Measurements from ENCODE around the gene MATCAP1.
A peak's percentile ranks its signal among the peaks of the same experiment; 100 is the strongest.

Gene MATCAP1

DNA sequence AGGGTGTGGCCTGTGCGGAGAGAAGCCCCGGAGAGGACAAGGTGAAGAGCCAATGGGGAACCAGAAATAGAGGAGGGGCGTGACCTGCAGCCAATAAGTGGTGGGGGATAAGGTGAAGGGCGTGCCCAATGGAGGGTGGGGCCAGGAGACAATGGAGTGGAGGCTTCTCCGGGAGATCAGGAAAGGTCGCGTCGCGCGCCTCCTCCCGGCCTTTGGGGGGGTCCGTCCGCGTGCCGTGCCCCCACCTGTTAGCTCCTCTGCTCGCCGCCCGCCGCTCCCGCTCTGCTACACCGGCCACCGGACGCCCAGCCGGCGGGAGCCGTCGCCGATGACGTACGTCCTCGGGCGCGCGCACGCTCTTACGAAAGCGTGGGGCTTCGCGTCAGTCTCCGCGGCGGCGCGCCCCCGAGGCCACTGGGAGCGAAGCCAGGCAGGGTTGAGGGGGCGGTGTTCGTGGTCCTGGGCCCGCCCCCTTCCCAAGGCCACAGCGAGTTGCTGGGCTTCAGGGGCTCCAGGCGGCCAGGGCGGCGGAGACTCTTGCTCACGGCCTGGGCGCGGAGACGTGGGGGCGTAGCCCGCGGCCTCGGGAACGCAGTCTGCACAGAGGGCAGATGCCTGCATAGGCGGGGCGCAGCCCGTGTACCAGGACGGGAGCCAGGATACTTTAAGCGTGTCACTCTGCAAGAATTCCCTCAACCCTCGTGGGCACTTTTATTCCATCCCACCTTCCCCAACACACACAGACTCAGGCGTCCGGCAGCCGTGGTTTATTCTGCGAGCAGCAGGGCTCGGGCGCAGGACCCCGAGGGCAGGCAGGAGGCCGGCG lies at the start of gene MATCAP1:
Gene MATCAP1, minus strand, starts transcription at position 337 of the 826 bp plus-strand sequence. CDS start 3,353 bp downstream, outside the sequence.
- H3K4me3 ChIP-seq (replicated peaks; ENCODE audit: low read depth, low read length) = peak within 1 kb of the TSS; percentile 77
- no peaks in the 10 kb centered on the region; the same call in 1 of the 2 replicates for H3K36me3 ChIP-seq (ENCODE audit: control insufficient read depth, insufficient read depth, low read length)
- no peaks in the 10 kb centered on the region; the same call in 1 of the 2 replicates for H3K27me3 ChIP-seq (replicated peaks; ENCODE audit: control insufficient read depth, insufficient read depth, low read length)
- DNase-seq (ENCODE audit: extremely low read depth, insufficient read length) = peak; percentile 94
- TF ChIP-seq, protein P1, sequence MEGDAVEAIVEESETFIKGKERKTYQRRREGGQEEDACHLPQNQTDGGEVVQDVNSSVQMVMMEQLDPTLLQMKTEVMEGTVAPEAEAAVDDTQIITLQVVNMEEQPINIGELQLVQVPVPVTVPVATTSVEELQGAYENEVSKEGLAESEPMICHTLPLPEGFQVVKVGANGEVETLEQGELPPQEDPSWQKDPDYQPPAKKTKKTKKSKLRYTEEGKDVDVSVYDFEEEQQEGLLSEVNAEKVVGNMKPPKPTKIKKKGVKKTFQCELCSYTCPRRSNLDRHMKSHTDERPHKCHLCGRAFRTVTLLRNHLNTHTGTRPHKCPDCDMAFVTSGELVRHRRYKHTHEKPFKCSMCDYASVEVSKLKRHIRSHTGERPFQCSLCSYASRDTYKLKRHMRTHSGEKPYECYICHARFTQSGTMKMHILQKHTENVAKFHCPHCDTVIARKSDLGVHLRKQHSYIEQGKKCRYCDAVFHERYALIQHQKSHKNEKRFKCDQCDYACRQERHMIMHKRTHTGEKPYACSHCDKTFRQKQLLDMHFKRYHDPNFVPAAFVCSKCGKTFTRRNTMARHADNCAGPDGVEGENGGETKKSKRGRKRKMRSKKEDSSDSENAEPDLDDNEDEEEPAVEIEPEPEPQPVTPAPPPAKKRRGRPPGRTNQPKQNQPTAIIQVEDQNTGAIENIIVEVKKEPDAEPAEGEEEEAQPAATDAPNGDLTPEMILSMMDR (IDR thresholded peaks at IDR 0.05; ENCODE audit: insufficient read depth, low read length, poor library complexity, severe bottlenecking) = no peak

DNA sequence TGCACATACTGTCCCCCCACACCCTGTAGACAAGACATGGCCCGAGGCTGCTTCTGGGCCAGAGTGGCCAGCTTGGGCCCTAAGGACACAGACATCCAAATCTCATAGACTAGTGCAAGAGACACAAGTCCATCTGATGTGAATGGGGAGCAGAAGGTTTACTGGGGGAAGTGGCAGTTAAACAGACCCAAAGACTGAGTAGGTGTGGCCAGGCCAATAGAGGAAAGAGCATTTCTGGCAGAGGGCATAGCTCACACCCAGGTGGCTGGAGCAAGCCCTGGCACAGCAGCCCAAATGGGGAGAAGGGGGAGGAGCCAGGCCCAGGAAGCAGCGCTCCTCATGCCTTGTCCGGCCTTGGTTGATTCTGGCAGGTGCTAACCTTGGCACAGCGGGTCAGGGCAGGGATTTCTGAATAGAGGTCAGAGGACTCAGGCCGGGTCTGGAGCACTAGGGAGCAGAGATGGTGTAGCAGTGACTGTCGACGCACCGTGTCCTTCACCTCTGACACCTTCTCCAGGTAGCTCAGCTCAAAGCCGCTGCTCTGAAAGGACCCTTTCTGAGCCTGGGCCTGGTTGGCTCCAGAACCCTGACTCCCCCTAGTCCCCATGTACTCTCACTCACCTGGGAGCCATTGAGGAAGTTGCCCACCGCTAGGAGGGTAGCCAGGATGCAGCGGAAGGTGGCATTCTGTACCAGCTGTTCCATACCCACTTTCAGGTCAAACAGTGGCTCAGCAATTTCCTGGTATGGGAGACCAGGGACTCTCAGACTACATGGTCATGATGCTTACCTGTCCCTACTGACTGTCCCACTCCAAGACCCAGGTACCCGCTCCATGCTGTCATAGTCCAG lies 47.3 kb upstream of the MATCAP1 start:
- Histone ChIP-seq H3K4me3 (replicated peaks; ENCODE audit: low read depth, low read length) (no peak overlapping the region), H3K27me3 (replicated peaks; ENCODE audit: control insufficient read depth, insufficient read depth, low read length) (no peaks in the 10 kb centered on the region), H3K36me3 (ENCODE audit: control insufficient read depth, insufficient read depth, low read length) (peaks cover 44% of the 10 kb centered on the region)
- TF ChIP-seq, protein P1 (IDR thresholded peaks at IDR 0.05; ENCODE audit: insufficient read depth, low read length, poor library complexity, severe bottlenecking) = no peak
- DNase-seq (ENCODE audit: extremely low read depth, insufficient read length) = no peak

DNA sequence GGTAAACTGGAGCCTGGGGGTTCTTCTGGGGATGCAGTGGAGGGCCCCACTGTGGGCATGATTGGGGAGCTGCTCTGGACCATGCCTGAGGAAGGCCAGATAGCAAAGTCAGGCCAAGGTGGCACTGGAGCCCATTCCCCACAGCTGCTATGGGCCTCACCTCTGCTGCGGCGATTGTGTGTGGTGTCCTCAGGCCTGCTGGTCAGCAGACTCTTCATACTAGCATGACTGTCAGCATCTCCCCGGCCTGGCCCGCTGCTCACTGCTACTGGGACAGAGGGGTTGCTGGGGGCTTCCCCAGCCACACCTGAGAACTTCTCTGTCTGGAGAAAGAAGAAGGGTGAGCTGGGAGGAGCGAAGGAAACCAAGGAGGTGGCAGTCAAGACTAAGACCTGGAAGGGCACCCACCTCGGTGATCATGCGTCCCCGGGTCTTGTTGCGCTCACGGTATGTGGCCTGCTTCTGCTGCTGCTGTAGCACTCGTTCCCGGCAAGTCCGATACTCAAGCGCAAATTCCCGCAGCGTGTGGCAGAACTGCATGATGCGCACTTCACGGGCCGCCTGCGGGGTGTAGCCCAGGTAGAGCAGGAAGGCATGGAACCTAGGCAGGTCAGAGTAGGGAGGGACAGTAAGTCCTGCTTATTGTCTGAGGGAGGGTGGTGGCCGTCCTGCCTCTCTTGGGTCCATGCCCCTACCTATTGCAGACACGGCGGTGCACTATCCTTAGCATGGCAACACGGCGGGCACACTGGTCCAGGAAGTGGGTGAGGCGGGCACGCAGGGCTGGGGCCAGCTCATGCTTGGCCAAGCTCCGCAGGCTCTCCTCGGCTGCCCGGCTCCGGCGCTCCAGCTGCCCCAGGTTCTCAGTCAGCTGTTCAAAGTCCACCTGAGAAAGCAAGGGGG lies 46.4 kb upstream of the MATCAP1 start:
- Histone ChIP-seq H3K4me3 (replicated peaks; ENCODE audit: low read depth, low read length) (no peak overlapping the region), H3K27me3 (replicated peaks; ENCODE audit: control insufficient read depth, insufficient read depth, low read length) (no peaks in the 10 kb centered on the region), H3K36me3 (ENCODE audit: control insufficient read depth, insufficient read depth, low read length) (peaks cover 39% of the 10 kb centered on the region)
- TF ChIP-seq, protein P1 (IDR thresholded peaks at IDR 0.05; ENCODE audit: insufficient read depth, low read length, poor library complexity, severe bottlenecking) = no peak
- DNase-seq (ENCODE audit: extremely low read depth, insufficient read length) = no peak

DNA sequence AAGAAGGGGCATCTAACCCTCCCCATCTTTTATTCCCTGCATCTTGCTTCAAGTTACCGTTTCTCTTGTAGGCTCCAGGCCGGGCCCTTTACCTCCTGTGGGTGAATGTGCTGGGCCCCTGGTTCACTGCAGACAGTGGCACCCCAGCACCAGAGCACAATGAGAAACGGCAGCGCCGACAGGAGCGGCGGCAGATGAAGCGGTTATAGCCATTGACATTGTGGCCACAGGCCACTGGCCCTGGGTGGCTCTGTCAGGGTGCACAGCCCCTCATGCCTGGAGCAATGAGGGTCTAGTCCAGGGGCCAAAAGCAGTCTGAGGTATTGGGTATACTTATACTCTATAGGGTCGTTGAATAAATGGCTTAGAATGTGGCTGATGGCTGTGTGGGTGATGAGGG lies 45.1 kb upstream of the MATCAP1 start:
- no peaks in the 10 kb centered on the region for H3K27me3 ChIP-seq (replicated peaks; ENCODE audit: control insufficient read depth, insufficient read depth, low read length)
- DNase-seq (ENCODE audit: extremely low read depth, insufficient read length) = no peak
- H3K4me3 ChIP-seq (replicated peaks; ENCODE audit: low read depth, low read length) = no peak overlapping the region
- TF ChIP-seq, protein P1 (IDR thresholded peaks at IDR 0.05; ENCODE audit: insufficient read depth, low read length, poor library complexity, severe bottlenecking) = no peak
- peaks cover 38% of the 10 kb centered on the region for H3K36me3 ChIP-seq (ENCODE audit: control insufficient read depth, insufficient read depth, low read length)

DNA sequence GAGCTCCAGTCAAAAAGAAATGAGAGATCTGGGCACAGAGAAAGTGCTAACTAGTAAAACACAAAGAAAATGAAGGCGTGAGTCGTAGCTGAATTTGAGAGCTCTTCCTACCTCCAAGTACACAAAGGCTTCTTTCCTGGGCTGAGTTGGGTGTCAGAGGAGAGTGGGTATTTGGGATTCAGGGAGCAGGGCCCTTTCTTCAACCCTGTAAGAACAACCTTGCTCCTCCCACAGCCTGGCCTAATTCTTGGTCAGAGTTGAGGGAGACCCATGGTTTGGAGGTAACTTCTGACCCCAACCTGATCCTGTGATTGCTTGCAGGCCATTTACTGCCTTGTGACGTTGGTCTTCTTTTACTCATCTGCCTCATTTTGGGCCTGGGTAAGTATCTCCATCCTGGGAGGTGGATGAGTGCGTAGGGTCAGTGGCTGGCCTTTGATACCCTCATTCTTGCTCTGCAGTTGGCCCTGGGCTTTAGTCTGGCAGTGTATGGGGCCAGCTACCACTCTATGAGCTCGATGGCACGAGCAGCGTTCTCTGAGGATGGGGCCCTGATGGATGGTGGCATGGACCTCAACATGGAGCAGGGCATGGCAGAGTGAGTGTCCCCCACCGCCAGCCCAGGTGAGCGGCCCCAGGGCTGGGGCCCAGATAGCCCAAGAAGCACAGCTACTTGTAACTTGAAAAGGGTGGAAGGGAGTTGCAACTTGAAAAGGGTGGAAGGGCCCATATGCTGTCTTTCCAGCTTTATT lies 44.4 kb upstream of the MATCAP1 start:
- TF ChIP-seq, protein P1 (IDR thresholded peaks at IDR 0.05; ENCODE audit: insufficient read depth, low read length, poor library complexity, severe bottlenecking) = no peak
- DNase-seq (ENCODE audit: extremely low read depth, insufficient read length) = no peak
- Histone ChIP-seq H3K4me3 (replicated peaks; ENCODE audit: low read depth, low read length) (peak overlapping the region; percentile 85), H3K36me3 (ENCODE audit: control insufficient read depth, insufficient read depth, low read length) (peaks cover 34% of the 10 kb centered on the region), H3K27me3 (replicated peaks; ENCODE audit: control insufficient read depth, insufficient read depth, low read length) (no peaks in the 10 kb centered on the region)

Data from GM06990 (cell line).